ENCODE results near the gene DCHS2.

DCHS2 gene

GRCh38 chr4:154329939-154330338 lies 161.7 kb downstream of the DCHS2 start:
- in situ Hi-C loops (cut with HindIII; ENCODE audit: low sequenced_read_pairs): no loop called here
- DNase-seq (ENCODE audit: low read depth, low spot score): no peak
- H3K4me3 ChIP-seq (ENCODE audit: low read depth, low read length): no peak overlapping the region
- TF ChIP-seq CTCF (IDR thresholded peaks at IDR 0.05; ENCODE audit: low read depth, low read length): no peak

- peak; percentile 30 for TF ChIP-seq CTCF (IDR thresholded peaks at IDR 0.05; ENCODE audit: low read depth, low read length)
- no peak overlapping the region for H3K4me3 ChIP-seq (ENCODE audit: low read depth, low read length)
- in situ Hi-C loops (cut with HindIII; ENCODE audit: low sequenced_read_pairs): no loop called here
- DNase-seq (ENCODE audit: low read depth, low spot score): peak; percentile 36
These were observed 162.2 kb downstream of the DCHS2 start for GRCh38 chr4:154329268-154329868.

GRCh38 chr4:154328030-154328429 lies 163.6 kb downstream of the DCHS2 start:
- in situ Hi-C loops (cut with HindIII; ENCODE audit: low sequenced_read_pairs): no loop called here
- DNase-seq (ENCODE audit: low read depth, low spot score): no peak
- H3K4me3 ChIP-seq (ENCODE audit: low read depth, low read length): no peak overlapping the region
- no peak for TF ChIP-seq CTCF (IDR thresholded peaks at IDR 0.05; ENCODE audit: low read depth, low read length)

- in situ Hi-C loops (cut with HindIII; ENCODE audit: low sequenced_read_pairs): no loop called here
- no peak for TF ChIP-seq CTCF (IDR thresholded peaks at IDR 0.05; ENCODE audit: low read depth, low read length)
- no peak for DNase-seq (ENCODE audit: low read depth, low spot score)
- H3K4me3 ChIP-seq (ENCODE audit: low read depth, low read length): no peak overlapping the region
These were observed 171.1 kb downstream of the DCHS2 start for GRCh38 chr4:154320521-154320920.

- in situ Hi-C loops (cut with HindIII; ENCODE audit: low sequenced_read_pairs): no loop called here
- H3K4me3 ChIP-seq (ENCODE audit: low read depth, low read length): no peak overlapping the region
- no peak for TF ChIP-seq CTCF (IDR thresholded peaks at IDR 0.05; ENCODE audit: low read depth, low read length)
- no peak for DNase-seq (ENCODE audit: low read depth, low spot score)
These were observed 171.9 kb downstream of the DCHS2 start for GRCh38 chr4:154319736-154320135.

- no peak overlapping the region for H3K4me3 ChIP-seq (ENCODE audit: low read depth, low read length)
- in situ Hi-C loops (cut with HindIII; ENCODE audit: low sequenced_read_pairs): no loop called here
- no peak for DNase-seq (ENCODE audit: low read depth, low spot score)
- no peak for TF ChIP-seq CTCF (IDR thresholded peaks at IDR 0.05; ENCODE audit: low read depth, low read length)
These were observed 174.2 kb downstream of the DCHS2 start for GRCh38 chr4:154317201-154317999.

Measured in astrocyte of the spinal cord (primary cell).